GM18505 (cell line): Measurements from ENCODE around the gene EEF2K.
A peak's percentile ranks its signal among the peaks of the same experiment; 100 is the strongest.
"Not testable (repeated sequence)": the region's sequence is repeated elsewhere in the genome, so short reads cannot be mapped to it uniquely, and the experiment has no call there.

ENCODE experiments used
- ATAC-seq: cut with Tn5 transposase; IDR thresholded peaks from one replicate; pipeline ENCODE4 v1.9.1; 2021; ENCODE audit not compliant: unreplicated experiment
- POLR2A ChIP-seq: IDR thresholded peaks from 4 replicates; pipeline ENCODE4 v1.6.1; 2011; ENCODE audit warnings: borderline replicate concordance; ENCODE audit not compliant: insufficient read depth, insufficient read length; ENCODE audit errors: extremely low read depth

Gene EEF2K

DNA sequence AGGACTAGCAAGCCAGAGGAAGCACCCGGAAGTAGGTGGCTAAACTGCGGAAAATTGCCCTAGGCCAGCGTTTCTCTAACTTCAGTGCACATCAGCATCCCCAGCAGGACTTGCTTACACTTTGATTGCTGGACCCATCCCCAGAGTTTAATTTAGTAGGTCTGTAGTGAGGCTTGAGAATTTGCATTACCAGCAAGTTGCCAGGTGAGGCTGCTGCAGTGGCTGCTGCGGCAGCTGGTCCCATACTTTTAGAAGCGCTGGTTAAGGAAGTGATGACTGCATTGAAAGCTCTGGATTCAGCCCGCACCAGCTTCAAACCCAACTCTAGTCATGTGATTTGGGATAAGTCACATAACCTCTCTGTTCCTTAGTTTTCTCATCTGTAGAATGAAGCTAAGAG, 4.2 kb downstream of the EEF2K start:
- ATAC-seq, result no peak
- no peak for TF ChIP-seq POLR2A

- no peak for ATAC-seq
- TF ChIP-seq POLR2A, result no peak
Measured at GRCh38 chr16:22210854-22211253, 4.8 kb downstream of the EEF2K start.

- no peak for TF ChIP-seq POLR2A
- ATAC-seq, result no peak
Measured at GRCh38 chr16:22213236-22213635, 7.2 kb downstream of the EEF2K start.

DNA sequence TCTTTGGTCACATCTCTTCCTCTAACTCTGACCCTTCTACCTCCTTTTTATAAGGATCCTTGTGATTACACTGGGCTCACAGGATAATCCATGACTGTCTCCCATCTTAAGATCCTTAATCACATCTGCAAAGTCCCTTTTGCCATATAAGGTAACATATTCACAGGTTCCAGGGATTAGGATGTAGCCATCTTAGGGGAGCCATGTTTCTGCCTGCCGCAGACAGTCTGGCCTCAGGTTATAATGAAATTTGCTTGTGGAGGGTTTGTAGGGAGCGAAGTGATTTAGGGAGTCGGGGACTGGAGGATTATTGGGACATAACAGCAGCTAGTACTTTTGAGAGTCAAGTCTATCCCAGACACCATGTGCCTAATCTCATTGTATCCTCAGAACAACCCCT, 7.7 kb downstream of the EEF2K start:
- no peak for ATAC-seq
- no peak for TF ChIP-seq POLR2A

- TF ChIP-seq POLR2A, result no peak
- no peak for ATAC-seq
Measured at GRCh38 chr16:22214402-22214801, 8.3 kb downstream of the EEF2K start.

- ATAC-seq, result no peak
- no peak for TF ChIP-seq POLR2A
Measured at GRCh38 chr16:22214889-22215288, 8.8 kb downstream of the EEF2K start.

DNA sequence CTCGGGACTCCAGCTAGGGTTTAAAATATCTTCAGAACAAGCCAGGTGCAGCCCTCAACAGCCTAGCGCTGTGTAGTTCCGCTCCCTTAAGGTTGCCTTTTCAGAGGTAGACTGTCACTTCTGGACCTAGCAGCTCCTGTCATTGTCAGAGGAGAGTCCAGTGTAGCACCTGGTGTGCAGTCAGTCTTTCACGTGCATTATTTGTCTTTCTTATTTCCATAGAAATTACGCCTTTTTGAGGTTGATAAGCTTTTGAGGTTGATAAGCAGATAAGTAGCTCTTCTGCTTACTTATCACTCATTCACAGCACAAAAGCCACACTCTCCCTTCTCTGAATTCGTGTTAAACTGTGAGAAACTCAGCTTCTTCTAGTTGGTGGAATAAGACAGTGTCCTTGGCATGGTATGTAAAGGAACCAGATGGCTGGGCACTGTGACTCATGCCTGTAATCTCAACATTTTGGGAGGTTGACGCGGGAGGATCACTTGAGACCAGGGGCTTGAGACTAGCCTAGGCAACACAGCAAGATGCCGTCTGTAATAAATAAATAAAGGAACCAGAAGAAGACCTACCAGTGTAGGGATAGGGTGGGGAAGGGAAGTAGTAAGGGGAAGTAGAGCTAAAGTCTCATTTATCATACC, 10.2 kb downstream of the EEF2K start:
- no peak for ATAC-seq
- TF ChIP-seq POLR2A, result no peak

DNA sequence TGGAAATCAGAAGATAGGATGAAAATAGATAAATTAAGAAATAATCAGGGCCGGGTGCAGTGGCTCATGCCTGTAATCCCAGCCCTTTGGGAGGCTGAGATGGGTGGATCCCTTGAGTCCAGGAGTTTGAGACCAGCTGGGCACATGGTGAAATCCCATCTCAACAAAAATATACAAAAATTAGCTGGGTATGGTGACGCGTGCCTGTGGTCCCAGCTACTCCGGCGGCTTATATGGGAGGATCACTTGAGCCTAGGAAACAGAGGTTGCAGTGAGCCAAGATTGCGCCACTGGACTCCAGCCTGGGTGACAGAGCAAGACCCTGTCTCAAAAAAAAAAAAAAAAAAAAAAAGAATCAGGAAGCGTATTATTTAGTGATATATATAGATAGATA, 10.8 kb downstream of the EEF2K start:
- ATAC-seq, result not testable (repeated sequence)

DNA sequence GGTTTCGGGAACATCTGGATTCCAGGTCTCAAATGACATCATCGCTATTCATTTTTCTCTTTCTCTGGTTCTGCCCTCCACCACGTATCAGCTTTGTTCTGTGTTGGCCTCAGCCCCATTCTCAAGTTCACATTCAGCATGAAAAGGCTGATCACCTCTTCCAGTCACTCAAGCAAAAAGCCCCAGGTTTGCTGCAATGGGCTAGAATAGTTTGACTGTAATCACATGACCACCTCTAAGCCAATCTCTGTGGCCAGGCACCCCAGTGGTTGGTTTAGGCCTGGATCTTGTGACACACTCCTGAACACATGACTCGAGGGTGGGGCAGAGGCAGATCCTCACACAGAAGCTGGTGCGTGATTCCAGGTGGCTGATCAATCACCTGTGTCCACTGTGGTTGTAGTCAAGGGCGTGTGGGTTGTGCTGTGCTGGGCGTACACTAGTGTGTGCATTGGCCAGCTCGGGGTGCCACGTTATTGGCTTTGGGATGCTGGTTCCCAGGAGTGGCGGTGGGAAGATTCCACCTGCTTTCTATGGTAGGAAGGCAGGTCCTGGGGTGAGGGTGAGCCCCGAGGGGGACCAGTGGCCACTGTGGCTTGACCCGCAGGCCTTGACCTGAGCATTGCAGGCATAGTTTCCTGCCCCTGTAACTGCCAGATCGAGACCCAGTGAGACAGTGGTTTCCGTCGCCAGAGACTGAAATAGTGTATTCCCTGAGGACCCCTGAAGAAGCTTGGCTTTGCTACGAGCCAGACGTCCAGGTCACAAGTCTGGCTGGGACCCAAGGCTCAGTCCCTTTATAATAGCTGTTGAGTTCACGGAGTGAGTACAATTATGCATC, 12.0 kb downstream of the EEF2K start:
- no peak for TF ChIP-seq POLR2A
- ATAC-seq, result peak; percentile 81

GRCh38 chr16:22219389-22220068, 13.5 kb downstream of the EEF2K start:
- no peak for ATAC-seq
- no peak for TF ChIP-seq POLR2A

DNA sequence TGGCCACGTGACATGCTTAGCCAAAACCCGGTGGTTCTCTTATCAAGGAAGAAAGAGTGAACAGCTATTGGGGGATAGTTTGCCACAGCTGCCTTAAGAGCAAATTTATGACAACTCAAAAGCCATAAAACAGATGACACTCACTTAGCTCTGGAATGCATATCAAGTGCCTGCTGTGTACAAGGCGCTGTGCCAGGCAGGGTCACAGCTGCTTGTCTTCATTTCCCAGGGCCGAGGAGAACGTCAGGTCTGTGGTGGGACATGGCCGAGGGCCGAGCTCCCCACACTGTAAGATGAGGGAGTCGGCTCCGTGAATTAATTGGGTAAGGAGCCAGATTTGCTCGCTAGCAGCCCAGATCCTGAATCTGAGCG, 14.0 kb downstream of the EEF2K start:
- ATAC-seq, result no peak
- no peak for TF ChIP-seq POLR2A

- TF ChIP-seq POLR2A, result no peak
- ATAC-seq, result no peak
Measured at GRCh38 chr16:22220714-22221113, 14.6 kb downstream of the EEF2K start.

GRCh38 chr16:22222006-22222405, 15.9 kb downstream of the EEF2K start:
- TF ChIP-seq POLR2A, result no peak
- no peak for ATAC-seq

DNA sequence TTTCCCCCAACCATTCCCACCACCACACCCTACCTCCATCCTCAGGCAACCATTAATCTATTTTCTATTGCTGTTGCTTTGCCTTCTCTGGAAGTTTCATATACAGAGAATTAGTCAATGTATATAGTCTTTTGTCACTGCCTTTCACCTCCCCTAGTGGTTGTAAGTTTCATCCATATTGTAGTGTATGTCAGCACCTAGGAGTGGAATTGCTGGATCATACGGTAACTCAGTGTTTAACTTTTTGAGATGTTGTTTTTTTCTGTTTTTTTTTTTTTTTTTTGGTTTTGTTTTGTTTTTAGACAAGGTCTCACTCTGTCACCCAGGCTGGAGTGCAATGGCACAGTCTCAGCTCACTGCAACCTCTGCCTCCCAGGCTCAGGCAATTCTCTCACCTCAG, 16.9 kb downstream of the EEF2K start:
- no peak for ATAC-seq
- TF ChIP-seq POLR2A, result no peak
